ENCODE measurements around the gene OR14C36. TPM values are rescaled to one million over a fixed set of nuclear protein-coding genes. Genes with fewer than 3 reads are reported as not detected.

The OR14C36 gene
- total and polyA plus RNA-seq, 2 of the 8 experiments (the other 6 are each of a cell fraction or from before 2014, with no cell fraction given), result not detected

DNA sequence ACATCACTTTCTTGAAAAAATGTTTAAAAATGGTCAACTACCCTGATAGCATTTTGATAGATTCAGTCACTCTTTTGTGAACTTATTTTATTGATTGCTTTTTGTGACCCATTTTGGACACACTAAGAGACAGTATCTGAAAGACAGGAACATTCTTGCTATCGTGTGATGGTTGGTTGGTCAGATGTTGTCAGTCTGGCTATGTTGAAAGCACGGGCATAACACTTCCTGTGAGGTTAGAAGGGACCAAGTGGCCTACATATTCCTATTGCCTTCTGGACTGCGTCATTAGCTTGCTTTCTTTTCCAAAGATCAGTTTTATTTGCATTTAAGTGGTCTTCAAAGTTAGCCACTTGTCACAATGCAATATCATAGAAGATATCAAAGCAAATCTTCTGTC, 28.3 kb downstream of the OR14C36 start:
- Histone ChIP-seq H4K8ac (ENCODE audit: extremely low read depth, insufficient read depth, low read length) (no peak overlapping the region), H3K79me2 (ENCODE audit: control insufficient read depth in 1 of 2, insufficient read depth in 2 of 2, low read length in 2 of 2) (no peaks in the 10 kb centered on the region), H3K4ac (replicated peaks; ENCODE audit: insufficient read length, low read depth, low read length) (no peak overlapping the region), H3K23ac (ENCODE audit: insufficient read length) (no peak overlapping the region), H3K9me3 (ENCODE audit: insufficient read depth in 2 of 2, low read depth in 1 of 2, low read length in 1 of 2) (peaks cover 56 to 60% of the 10 kb centered on the region in 2 experiments), H3K9ac (replicated peaks in 1 of 4; ENCODE audit: extremely low read depth in 1 of 4, low read depth in 3 of 4, low read length in 3 of 4) (no peak overlapping the region), H2BK5ac (ENCODE audit: low read depth, low read length) (no peak overlapping the region), H2BK120ac (replicated peaks; ENCODE audit: low read depth, low read length) (no peak overlapping the region), H3K4me3 (ENCODE audit: extremely low read depth in 1 of 4, insufficient read depth in 2 of 4, low read depth in 3 of 4, low read length in 4 of 4) (no peak overlapping the region), H3K79me1 (ENCODE audit: low read depth, low read length) (no peaks in the 10 kb centered on the region), H2AK5ac (ENCODE audit: low read depth, low read length) (no peak overlapping the region), H3K4me2 (ENCODE audit: insufficient read depth in 1 of 2, low read depth in 2 of 2, low read length in 2 of 2) (no peak overlapping the region), H3K27ac (ENCODE audit: low read depth, low read length) (no peak overlapping the region), H2BK20ac (ENCODE audit: low read length) (no peak overlapping the region), H3K23me2 (ENCODE audit: low read depth, low read length) (no peaks in the 10 kb centered on the region), H3K56ac (replicated peaks; ENCODE audit: insufficient read length, low read depth, low read length) (no peak overlapping the region), H2BK15ac (ENCODE audit: low read length) (no peak overlapping the region), H2AFZ (ENCODE audit: low read length) (no peak overlapping the region), H2BK12ac (ENCODE audit: low read depth, low read length) (no peak overlapping the region), H3K18ac (ENCODE audit: extremely low read depth, low read length) (no peak overlapping the region), H3K36me3 (ENCODE audit: control insufficient read depth in 2 of 4, insufficient read depth in 4 of 4, low read length in 3 of 4) (no peaks in the 10 kb centered on the region; a peak in 1 of 8 replicates), H4K20me1 (replicated peaks in 1 of 2; ENCODE audit: control insufficient read depth in 1 of 2, insufficient read depth in 2 of 2, low read length in 2 of 2) (no peaks in the 10 kb centered on the region), H4K5ac (ENCODE audit: insufficient read length, low read depth, low read length) (no peak overlapping the region), H3K4me1 (replicated peaks in 1 of 4; ENCODE audit: control insufficient read depth in 3 of 4, insufficient read depth in 4 of 4, low read length in 3 of 4) (no peaks in the 10 kb centered on the region), H3K14ac (ENCODE audit: insufficient read length) (no peak overlapping the region), H3K27me3 (replicated peaks in 1 of 4; ENCODE audit: control insufficient read depth in 3 of 4, extremely low read depth in 1 of 4, insufficient read depth in 3 of 4, low read length in 3 of 4) (no peaks in the 10 kb centered on the region), H4K91ac (replicated peaks; ENCODE audit: insufficient read length, low read length) (no peak overlapping the region)
- 49% methylated on average over 3 of the region's 3 CpGs; no CpG with 5 or more reads in 1 of the 2 experiments for WGBS, 2 experiments (ENCODE audit: extremely low coverage in 1 of 2, insufficient coverage in 1 of 2, insufficient read length in 1 of 2, insufficient replicate concordance in 2 of 2, low coverage in 1 of 2, low lambda C conversion rate in 2 of 2, missing lambda C conversion rate in 1 of 2)
- POLR2A ChIA-PET (ENCODE audit: partially characterized antibody), result no interaction called here
- no peak for FAIRE-seq
- CTCF ChIA-PET (ENCODE audit: partially characterized antibody), result no interaction called here
- DNase-seq (ENCODE audit: low read depth in 1 of 2, low spot score in 2 of 2), result no peak
- TF ChIP-seq NRF1 (IDR thresholded peaks at IDR 0.05; ENCODE audit: low read depth, low read length), result no peak
- no peak for TF ChIP-seq TBP (IDR thresholded peaks at IDR 0.05; ENCODE audit: low read depth, low read length)
- no peak for TF ChIP-seq POLR2A (IDR thresholded peaks at IDR 0.05; ENCODE audit: control extremely low read depth in 1 of 2, low read depth in 2 of 2, low read length in 2 of 2)
- no peak for TF ChIP-seq KDM1A (IDR thresholded peaks at IDR 0.05; ENCODE audit: borderline replicate concordance, low read length)
- TF ChIP-seq GTF2F1 (IDR thresholded peaks at IDR 0.05; ENCODE audit: borderline replicate concordance, low read depth, low read length), result no peak
- no peak for TF ChIP-seq CHD1 (IDR thresholded peaks at IDR 0.05; ENCODE audit: low read depth, low read length)
- TF ChIP-seq ASH2L (IDR thresholded peaks at IDR 0.05; ENCODE audit: low read length), result no peak
- no peak for TF ChIP-seq BCL11A (IDR thresholded peaks at IDR 0.05; ENCODE audit: low read depth in 2 of 2, low read length in 2 of 2)
- no peak for TF ChIP-seq EZH2 (IDR thresholded peaks at IDR 0.05; ENCODE audit: low read depth, low read length, severe bottlenecking)
- TF ChIP-seq, protein P1, sequence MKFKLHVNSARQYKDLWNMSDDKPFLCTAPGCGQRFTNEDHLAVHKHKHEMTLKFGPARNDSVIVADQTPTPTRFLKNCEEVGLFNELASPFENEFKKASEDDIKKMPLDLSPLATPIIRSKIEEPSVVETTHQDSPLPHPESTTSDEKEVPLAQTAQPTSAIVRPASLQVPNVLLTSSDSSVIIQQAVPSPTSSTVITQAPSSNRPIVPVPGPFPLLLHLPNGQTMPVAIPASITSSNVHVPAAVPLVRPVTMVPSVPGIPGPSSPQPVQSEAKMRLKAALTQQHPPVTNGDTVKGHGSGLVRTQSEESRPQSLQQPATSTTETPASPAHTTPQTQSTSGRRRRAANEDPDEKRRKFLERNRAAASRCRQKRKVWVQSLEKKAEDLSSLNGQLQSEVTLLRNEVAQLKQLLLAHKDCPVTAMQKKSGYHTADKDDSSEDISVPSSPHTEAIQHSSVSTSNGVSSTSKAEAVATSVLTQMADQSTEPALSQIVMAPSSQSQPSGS (IDR thresholded peaks at IDR 0.05; ENCODE audit: low read length), result no peak
- TF ChIP-seq POU5F1 (IDR thresholded peaks at IDR 0.05; ENCODE audit: low read depth, low read length), result no peak
- TF ChIP-seq RFX5 (IDR thresholded peaks at IDR 0.05; ENCODE audit: borderline replicate concordance, low read depth, low read length), result no peak
- no peak for TF ChIP-seq BRCA1 (IDR thresholded peaks at IDR 0.05; ENCODE audit: low read depth, low read length)
- TF ChIP-seq HDAC6 (IDR thresholded peaks at IDR 0.05; ENCODE audit: low read depth, low read length), result no peak

Measured in H1 (cell line).